A673 (cell line): ENCODE measurements around the gene RAG2. TPM values are rescaled to one million over a fixed set of nuclear protein-coding genes. Genes with fewer than 3 reads are reported as not detected.

ENCODE experiments used
- BruUV-seq: library from RNA; stranded (reverse); fragments of 400-500 nt; replicated peaks from 2 replicates; lab custom pipeline; 2021; lab: Mats Ljungman, UMichigan
- CTCF ChIA-PET: fragments of 300-600 bp; sonication (Branson Sonifier 250); formaldehyde crosslinking; loops from one replicate; lab custom pipeline; 2022; ENCODE audit warnings: antibody characterized with exemption; lab: Charles Lee
- POLR2A ChIA-PET: fragments of 300-600 bp; sonication (Branson Sonifier 250); formaldehyde crosslinking; loops from one replicate; lab custom pipeline; 2022; ENCODE audit warnings: antibody characterized with exemption; ENCODE audit not compliant: low non-redundant PET; lab: Charles Lee
- DNase-seq: peaks from one replicate; pipeline ENCODE4 v3.0.0-alpha.2; 2015; ENCODE audit warnings: low spot score
- H3K27ac ChIP-seq: fragments of 200-600 bp; sonication (generic); 2 replicates; pipeline ENCODE4 v1.5.1; 2016; ENCODE audit warnings: mixed run types, low read depth, mild to moderate bottlenecking, mixed read lengths, antibody characterized with exemption, low read length; ENCODE audit not compliant: poor library complexity, severe bottlenecking
- H3K27me3 ChIP-seq: fragments of 200-600 bp; sonication (generic); replicated peaks from 2 replicates; pipeline ENCODE4 v1.6.1; 2017; ENCODE audit warnings: mixed run types, low read depth, mild to moderate bottlenecking, mixed read lengths, antibody characterized with exemption, low read length; ENCODE audit not compliant: insufficient read depth, poor library complexity
- H3K36me3 ChIP-seq: fragments of 200-600 bp; sonication (generic); 2 replicates; pipeline ENCODE4 v1.6.1; 2016; ENCODE audit warnings: mixed run types, mild to moderate bottlenecking, mixed read lengths, antibody characterized with exemption, low read length; ENCODE audit not compliant: insufficient read depth, poor library complexity, severe bottlenecking
- H3K4me1 ChIP-seq: fragments of 200-600 bp; sonication (generic); 2 replicates; pipeline ENCODE4 v1.6.1; 2017; ENCODE audit warnings: mixed run types, mild to moderate bottlenecking, mixed read lengths, antibody characterized with exemption, low read length; ENCODE audit not compliant: insufficient read depth, poor library complexity, severe bottlenecking
- H3K4me3 ChIP-seq: fragments of 200-600 bp; sonication (generic); 2 replicates; pipeline ENCODE4 v1.5.1; 2016; ENCODE audit warnings: low read depth, mixed run types, mild to moderate bottlenecking, mixed read lengths, low read length; ENCODE audit not compliant: poor library complexity, severe bottlenecking
- H3K9me3 ChIP-seq: fragments of 200-600 bp; sonication (generic); 2 replicates; pipeline ENCODE4 v1.6.1; 2016; ENCODE audit warnings: mixed run types, low read depth, mild to moderate bottlenecking, mixed read lengths, antibody characterized with exemption, low read length; ENCODE audit not compliant: poor library complexity, severe bottlenecking
- EZH2 ChIP-seq: fragments of 200-600 bp; sonication (generic); IDR thresholded peaks from 2 replicates; pipeline ENCODE4 v1.6.1; 2017; ENCODE audit warnings: borderline replicate concordance, low read depth, mild to moderate bottlenecking, mixed read lengths, antibody characterized with exemption, low read length; ENCODE audit not compliant: poor library complexity, severe bottlenecking
- intact Hi-C: fragments of 100-400 bp; cut with micrococcal nuclease; formaldehyde crosslinking; loops from one replicate; pipeline ENCODE4 v1.10.0; 2022; ENCODE audit not compliant: unreplicated experiment
- total RNA-seq: library from RNA; stranded (reverse); gene quantifications from 2 replicates; pipeline ENCODE4 v1.2.3, GENCODE V29; 2021
- TF ChIP-seq, protein P1 (sequence below): fragments of 300-800, 200-600 bp; sonication (generic); conservative IDR thresholded peaks from 2 replicates; pipeline ENCODE4 v1.5.1; 2017; ENCODE audit warnings: low read depth, mild to moderate bottlenecking, antibody characterized with exemption, low read length, moderate library complexity, mixed read lengths

Gene RAG2
- total RNA-seq, 1 experiment from 2014 or later = not detected

GRCh38 chr11:36609383-36609782 is 11.3 kb upstream of the RAG2 start:
- intact Hi-C loops = no loop called here
- no peaks in the 10 kb centered on the region for H3K9me3 ChIP-seq
- H3K27ac ChIP-seq = no peak overlapping the region
- H3K36me3 ChIP-seq = no peaks in the 10 kb centered on the region
- CTCF ChIA-PET = interaction anchor here (2.0 kb wide), 1 partner anchor 45 kb away, joined by 6 read pairs; no protein-coding TSS in a partner anchor
- H3K4me3 ChIP-seq = no peak overlapping the region
- TF ChIP-seq EZH2 = no peak
- TF ChIP-seq, protein P1, sequence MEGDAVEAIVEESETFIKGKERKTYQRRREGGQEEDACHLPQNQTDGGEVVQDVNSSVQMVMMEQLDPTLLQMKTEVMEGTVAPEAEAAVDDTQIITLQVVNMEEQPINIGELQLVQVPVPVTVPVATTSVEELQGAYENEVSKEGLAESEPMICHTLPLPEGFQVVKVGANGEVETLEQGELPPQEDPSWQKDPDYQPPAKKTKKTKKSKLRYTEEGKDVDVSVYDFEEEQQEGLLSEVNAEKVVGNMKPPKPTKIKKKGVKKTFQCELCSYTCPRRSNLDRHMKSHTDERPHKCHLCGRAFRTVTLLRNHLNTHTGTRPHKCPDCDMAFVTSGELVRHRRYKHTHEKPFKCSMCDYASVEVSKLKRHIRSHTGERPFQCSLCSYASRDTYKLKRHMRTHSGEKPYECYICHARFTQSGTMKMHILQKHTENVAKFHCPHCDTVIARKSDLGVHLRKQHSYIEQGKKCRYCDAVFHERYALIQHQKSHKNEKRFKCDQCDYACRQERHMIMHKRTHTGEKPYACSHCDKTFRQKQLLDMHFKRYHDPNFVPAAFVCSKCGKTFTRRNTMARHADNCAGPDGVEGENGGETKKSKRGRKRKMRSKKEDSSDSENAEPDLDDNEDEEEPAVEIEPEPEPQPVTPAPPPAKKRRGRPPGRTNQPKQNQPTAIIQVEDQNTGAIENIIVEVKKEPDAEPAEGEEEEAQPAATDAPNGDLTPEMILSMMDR = no peak
- DNase-seq = no peak
- H3K27me3 ChIP-seq = no peaks in the 10 kb centered on the region
- no peaks in the 10 kb centered on the region for H3K4me1 ChIP-seq
- POLR2A ChIA-PET = no interaction called here
- no TSS peak for BruUV-seq

- BruUV-seq = no TSS peak
- H3K27me3 ChIP-seq = no peaks in the 10 kb centered on the region
- H3K4me1 ChIP-seq = no peaks in the 10 kb centered on the region
- no peaks in the 10 kb centered on the region for H3K9me3 ChIP-seq
- POLR2A ChIA-PET = no interaction called here
- no peak overlapping the region for H3K4me3 ChIP-seq
- CTCF ChIA-PET = interaction anchor here (1.2 to 2.0 kb wide), 2 partner anchors 44 to 138 kb away, joined by 4 to 6 read pairs; no protein-coding TSS in a partner anchor
- H3K27ac ChIP-seq = no peak overlapping the region
- no peak for DNase-seq
- TF ChIP-seq, protein P1 = no peak
- TF ChIP-seq EZH2 = no peak
- intact Hi-C loops = no loop called here
- no peaks in the 10 kb centered on the region for H3K36me3 ChIP-seq
Measured at GRCh38 chr11:36608491-36609199, 10.6 kb upstream of the RAG2 start.

DNA sequence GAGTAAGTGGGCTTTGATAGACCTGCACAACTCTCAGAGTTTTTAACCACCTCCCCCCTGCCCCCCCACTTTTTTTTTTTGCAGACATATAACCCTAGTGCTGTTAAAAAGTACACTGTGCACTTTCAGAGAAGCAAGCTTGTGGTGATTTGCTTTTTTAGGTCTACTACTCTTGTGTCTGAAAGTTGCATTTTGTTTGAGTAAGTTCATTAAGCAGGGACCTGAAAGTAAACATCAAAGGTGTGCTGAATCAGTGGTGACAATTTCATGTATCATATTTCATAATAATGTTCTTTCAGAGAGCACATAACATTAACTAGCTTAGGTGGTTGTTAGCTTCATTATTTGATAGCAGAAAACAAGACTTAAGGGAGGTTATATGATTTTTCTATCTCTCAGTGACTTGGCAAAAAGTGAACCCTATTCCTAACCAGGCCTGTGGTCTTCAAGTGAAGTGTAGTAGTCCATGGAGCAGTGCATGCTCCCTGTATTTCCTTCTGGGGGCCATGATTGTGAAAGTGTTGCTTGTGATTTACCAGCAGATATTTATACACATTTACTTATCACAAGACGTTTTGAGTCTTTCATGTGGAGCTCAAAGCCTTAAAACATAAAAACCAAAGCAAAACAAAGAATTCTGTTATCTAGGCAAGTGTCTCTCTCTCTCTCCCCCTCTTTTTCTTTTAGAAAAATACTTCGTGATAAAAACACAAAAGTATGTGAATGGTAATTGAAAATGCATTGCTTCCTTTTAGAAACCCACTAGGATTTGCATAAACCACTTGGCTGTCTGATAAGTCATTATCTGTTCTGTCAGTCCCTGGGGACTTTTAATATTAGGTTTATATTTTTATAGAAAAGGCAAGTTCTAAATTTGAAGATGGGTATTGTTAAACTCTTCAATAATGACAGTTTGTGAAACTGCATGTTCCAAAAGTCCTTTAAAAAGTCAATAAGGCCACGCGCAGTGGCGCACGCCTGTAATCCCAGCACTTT is 7.5 kb upstream of the RAG2 start:
- intact Hi-C loops = no loop called here
- ChIA-PET POLR2A (no interaction called here), CTCF (no interaction called here)
- no TSS peak for BruUV-seq
- Histone ChIP-seq H3K4me3 (no peak overlapping the region), H3K9me3 (no peaks in the 10 kb centered on the region), H3K27ac (no peak overlapping the region), H3K27me3 (no peaks in the 10 kb centered on the region), H3K4me1 (no peaks in the 10 kb centered on the region), H3K36me3 (no peaks in the 10 kb centered on the region)
- no peak for TF ChIP-seq EZH2
- TF ChIP-seq, protein P1 = no peak
- no peak for DNase-seq
